Uterus (tissue), 4 donors: ENCODE results near the gene ARHGAP9. TPM values are rescaled to one million over a fixed set of nuclear protein-coding genes. Genes with fewer than 3 reads are reported as not detected.

Experiments
- DNase-seq, 2 donors: peaks; one replicate each; pipeline ENCODE4 v3.0.0-alpha.2; 2019 to 2020
- H3K27ac ChIP-seq, 2 donors: fragments of 200-600 bp; sonication (generic); 1 replicate in 1 of 2; 2 replicates in 1 of 2; pipeline ENCODE4 v1.5.1; 2016 to 2018
- H3K27me3 ChIP-seq, 2 donors: fragments of 200-600 bp; sonication (generic); one replicate each; pipeline ENCODE4 v1.5.1; 2018 to 2019; ENCODE audit warnings: control low read depth in 1 of 2
- H3K36me3 ChIP-seq, 2 donors: fragments of 200-600 bp; sonication (generic); one replicate each; pipeline ENCODE4 v1.5.1; 2019; ENCODE audit warnings: control low read depth in 1 of 2
- H3K4me1 ChIP-seq, 2 donors: fragments of 200-600 bp; sonication (generic); one replicate each; pipeline ENCODE4 v1.5.1; 2018 to 2019; ENCODE audit warnings: control low read depth in 1 of 2
- H3K4me3 ChIP-seq, 2 donors: fragments of 200-600 bp; sonication (generic); 1 replicate in 1 of 2; 2 replicates in 1 of 2; pipeline ENCODE4 v1.5.1; 2018 to 2019; ENCODE audit warnings: mild to moderate bottlenecking in 1 of 2
- H3K9me3 ChIP-seq, 2 donors: fragments of 200-600 bp; sonication (generic); one replicate each; pipeline ENCODE4 v1.5.1; 2019; ENCODE audit warnings: control low read depth in 1 of 2
- POLR2A ChIP-seq, 2 donors: fragments of 450-650 bp; IDR thresholded peaks; one replicate each; pipeline ENCODE4 v1.6.1; 2016; ENCODE audit warnings: antibody characterized with exemption in 2 of 2, mild to moderate bottlenecking in 1 of 2, moderate library complexity in 1 of 2
- intact Hi-C: fragments of 100-400 bp; cut with DNase I; formaldehyde crosslinking; loops from one replicate; pipeline ENCODE4 v1.15.1; 2023; ENCODE audit warnings: low total_unique reads
- total RNA-seq, 4 donors: library from RNA; depleted of rRNA in 3 of 4; stranded (reverse); fragments of >200 nt in 3 of 4; gene quantifications; one replicate each; pipeline versions ENCODE4 v1.1.0 to v1.2.4, GENCODE V29; 2014 to 2023
- TF ChIP-seq, protein P1 (sequence below), 4 experiments: fragments of 200-600 bp in 2 of 4; fragments of 450-650 bp in 2 of 4; sonication (generic) in 2 of 4; IDR thresholded peaks; one replicate each; pipeline ENCODE4 v1.5.1; 2016 to 2019; ENCODE audit warnings: antibody characterized with exemption in 4 of 4, mild to moderate bottlenecking in 2 of 4, moderate library complexity in 1 of 4
- donor health status: DM: yes; HTN: yes; CAD: no.

Gene ARHGAP9
- total RNA-seq, 4 donors from 2014 or later: 1.5 to 8.1 (median 3.3) TPM

DNA sequence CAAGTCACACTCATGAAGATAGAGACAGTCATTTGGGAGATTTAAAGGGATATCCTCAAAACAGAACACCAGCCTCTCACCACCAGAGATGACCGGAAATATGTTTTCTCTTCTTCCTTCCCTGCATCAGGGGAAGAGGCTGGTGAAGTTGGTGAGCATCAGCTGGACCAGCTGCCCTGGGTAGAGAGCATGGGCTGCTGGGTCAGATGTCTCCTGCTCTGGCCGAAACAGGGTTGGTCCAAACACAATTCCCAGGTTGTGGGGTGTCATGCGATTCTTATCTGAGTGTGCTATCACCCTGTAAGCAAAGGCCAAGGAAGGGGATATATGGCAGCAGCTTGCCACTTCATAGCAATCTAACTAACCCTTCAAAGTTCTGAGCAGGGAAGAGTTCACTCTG is 7.3 kb downstream of the ARHGAP9 start:
- H3K4me3 ChIP-seq: no peak overlapping the region
- H3K27ac ChIP-seq: no peak overlapping the region
- intact Hi-C loops: no loop called here
- no peaks in the 10 kb centered on the region for H3K36me3 ChIP-seq
- peaks cover 0 to 13% of the 10 kb centered on the region in 2 donors for H3K4me1 ChIP-seq
- no peak for DNase-seq
- TF ChIP-seq, protein P1, sequence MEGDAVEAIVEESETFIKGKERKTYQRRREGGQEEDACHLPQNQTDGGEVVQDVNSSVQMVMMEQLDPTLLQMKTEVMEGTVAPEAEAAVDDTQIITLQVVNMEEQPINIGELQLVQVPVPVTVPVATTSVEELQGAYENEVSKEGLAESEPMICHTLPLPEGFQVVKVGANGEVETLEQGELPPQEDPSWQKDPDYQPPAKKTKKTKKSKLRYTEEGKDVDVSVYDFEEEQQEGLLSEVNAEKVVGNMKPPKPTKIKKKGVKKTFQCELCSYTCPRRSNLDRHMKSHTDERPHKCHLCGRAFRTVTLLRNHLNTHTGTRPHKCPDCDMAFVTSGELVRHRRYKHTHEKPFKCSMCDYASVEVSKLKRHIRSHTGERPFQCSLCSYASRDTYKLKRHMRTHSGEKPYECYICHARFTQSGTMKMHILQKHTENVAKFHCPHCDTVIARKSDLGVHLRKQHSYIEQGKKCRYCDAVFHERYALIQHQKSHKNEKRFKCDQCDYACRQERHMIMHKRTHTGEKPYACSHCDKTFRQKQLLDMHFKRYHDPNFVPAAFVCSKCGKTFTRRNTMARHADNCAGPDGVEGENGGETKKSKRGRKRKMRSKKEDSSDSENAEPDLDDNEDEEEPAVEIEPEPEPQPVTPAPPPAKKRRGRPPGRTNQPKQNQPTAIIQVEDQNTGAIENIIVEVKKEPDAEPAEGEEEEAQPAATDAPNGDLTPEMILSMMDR (IDR thresholded peaks at IDR 0.05): no peak
- TF ChIP-seq POLR2A (IDR thresholded peaks at IDR 0.05): no peak
- peaks cover 8 to 20% of the 10 kb centered on the region in 2 donors for H3K27me3 ChIP-seq
- H3K9me3 ChIP-seq: no peaks in the 10 kb centered on the region

- no peaks in the 10 kb centered on the region for H3K36me3 ChIP-seq
- no peak overlapping the region for H3K27ac ChIP-seq
- H3K27me3 ChIP-seq: peaks cover 8 to 20% of the 10 kb centered on the region in 2 donors
- no peak for TF ChIP-seq POLR2A (IDR thresholded peaks at IDR 0.05)
- TF ChIP-seq, protein P1 (IDR thresholded peaks at IDR 0.05): no peak
- intact Hi-C loops: no loop called here
- no peak overlapping the region for H3K4me3 ChIP-seq
- H3K9me3 ChIP-seq: no peaks in the 10 kb centered on the region
- H3K4me1 ChIP-seq: peaks cover 0 to 13% of the 10 kb centered on the region in 2 donors
- no peak for DNase-seq
Observed at GRCh38 chr12:57471661-57472060, 8.0 kb downstream of the ARHGAP9 start.

GRCh38 chr12:57470970-57471656 is 8.6 kb downstream of the ARHGAP9 start:
- Histone ChIP-seq H3K36me3 (no peaks in the 10 kb centered on the region), H3K4me1 (peaks cover 0 to 11% of the 10 kb centered on the region in 2 donors), H3K27ac (no peak overlapping the region), H3K27me3 (peaks cover 5 to 14% of the 10 kb centered on the region in 2 donors), H3K4me3 (no peak overlapping the region), H3K9me3 (no peaks in the 10 kb centered on the region)
- intact Hi-C loops: no loop called here
- no peak for DNase-seq
- TF ChIP-seq, protein P1 (IDR thresholded peaks at IDR 0.05): no peak
- TF ChIP-seq POLR2A (IDR thresholded peaks at IDR 0.05): no peak

DNA sequence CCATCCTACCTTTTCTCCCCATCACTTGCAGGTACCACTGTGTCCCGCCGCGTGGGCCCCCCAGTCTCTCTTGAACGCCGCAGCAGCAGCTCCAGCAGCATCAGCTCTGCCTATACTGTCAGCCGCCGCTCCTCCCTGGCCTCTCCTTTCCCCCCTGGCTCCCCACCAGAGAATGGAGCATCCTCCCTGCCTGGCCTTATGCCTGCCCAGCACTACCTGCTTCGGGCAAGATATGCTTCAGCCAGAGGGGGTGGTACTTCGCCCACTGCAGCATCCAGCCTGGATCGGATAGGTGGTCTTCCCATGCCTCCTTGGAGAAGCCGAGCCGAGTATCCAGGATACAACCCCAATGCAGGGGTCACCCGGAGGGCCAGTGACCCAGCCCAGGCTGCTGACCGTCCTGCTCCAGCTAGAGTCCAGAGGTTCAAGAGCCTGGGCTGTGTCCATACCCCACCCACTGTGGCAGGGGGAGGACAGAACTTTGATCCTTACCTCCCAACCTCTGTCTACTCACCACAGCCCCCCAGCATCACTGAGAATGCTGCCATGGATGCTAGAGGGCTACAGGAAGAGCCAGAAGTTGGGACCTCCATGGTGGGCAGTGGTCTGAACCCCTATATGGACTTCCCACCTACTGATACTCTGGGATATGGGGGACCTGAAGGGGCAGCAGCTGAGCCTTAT is 9.2 kb downstream of the ARHGAP9 start:
- no peak overlapping the region for H3K4me3 ChIP-seq
- H3K9me3 ChIP-seq: no peaks in the 10 kb centered on the region
- TF ChIP-seq POLR2A (IDR thresholded peaks at IDR 0.05): no peak
- TF ChIP-seq, protein P1 (IDR thresholded peaks at IDR 0.05): no peak
- peaks cover 0 to 13% of the 10 kb centered on the region in 2 donors for H3K27me3 ChIP-seq
- H3K36me3 ChIP-seq: no peaks in the 10 kb centered on the region
- intact Hi-C loops: no loop called here
- H3K27ac ChIP-seq: no peak overlapping the region
- peaks cover 0 to 4% of the 10 kb centered on the region in 2 donors for H3K4me1 ChIP-seq
- DNase-seq: no peak
